Osteoblast (primary cell): Measurements from ENCODE around the gene ANKRD12. TPM values are rescaled to one million over a fixed set of nuclear protein-coding genes. Genes with fewer than 3 reads are reported as not detected.

Experiments
- DNase-seq: peaks from one replicate; pipeline ENCODE4 v3.0.0; 2011; ENCODE audit warnings: low spot score, mixed read lengths; ENCODE audit not compliant: insufficient read length; ENCODE audit errors: missing footprints
- H2AFZ ChIP-seq: 2 replicates; pipeline ENCODE4 v1.6.0; 2011; ENCODE audit warnings: mild to moderate bottlenecking, low read length
- H3K27ac ChIP-seq: 2 replicates; pipeline ENCODE4 v1.5.1; 2011; ENCODE audit warnings: mild to moderate bottlenecking, low read depth, low read length, moderate library complexity
- H3K27me3 ChIP-seq: 2 replicates; pipeline ENCODE4 v1.6.0; 2012; ENCODE audit warnings: mild to moderate bottlenecking, control low read depth, inconsistent platforms, low read length, moderate library complexity; ENCODE audit not compliant: insufficient read depth
- H3K36me3 ChIP-seq: 2 replicates; pipeline ENCODE4 v1.5.1; 2011; ENCODE audit warnings: mild to moderate bottlenecking, low read length, control low read depth, moderate library complexity; ENCODE audit not compliant: insufficient read depth
- H3K4me1 ChIP-seq: 2 replicates; pipeline ENCODE4 v1.5.1; 2011; ENCODE audit warnings: mild to moderate bottlenecking, low read length, control low read depth, moderate library complexity; ENCODE audit not compliant: insufficient read depth
- H3K4me2 ChIP-seq: 2 replicates; pipeline ENCODE4 v1.6.0; 2011; ENCODE audit warnings: mild to moderate bottlenecking, low read length; ENCODE audit not compliant: insufficient read depth
- H3K4me3 ChIP-seq: fragments of 200-600 bp; sonication (generic); 3 replicates; pipeline ENCODE4 v1.5.1; 2012; ENCODE audit warnings: mild to moderate bottlenecking, low read length, inconsistent platforms; ENCODE audit not compliant: insufficient read depth
- H3K79me2 ChIP-seq: 2 replicates; pipeline ENCODE4 v1.6.0; 2012; ENCODE audit warnings: mild to moderate bottlenecking, low read length, control low read depth, inconsistent platforms; ENCODE audit not compliant: insufficient read depth
- H3K9me3 ChIP-seq: 2 replicates; pipeline ENCODE4 v1.5.1; 2011; ENCODE audit warnings: low read depth, low read length, control low read depth
- H4K20me1 ChIP-seq: 2 replicates; pipeline ENCODE4 v1.6.0; 2012; ENCODE audit warnings: mild to moderate bottlenecking, low read length, control low read depth; ENCODE audit not compliant: insufficient read depth
- CTCF ChIP-seq: IDR thresholded peaks from 2 replicates; pipeline ENCODE4 v1.5.1; 2011; ENCODE audit warnings: mild to moderate bottlenecking, low read depth, low read length, moderate library complexity; ENCODE audit errors: extremely low read depth
- total RNA-seq: library from RNA; depleted of rRNA; stranded (reverse); fragments of >200 nt; gene quantifications from 2 replicates; pipeline ENCODE4 v1.2.3, GENCODE V29; 2012

Gene ANKRD12
- total RNA-seq, 1 donor, result 47.8 TPM

- peaks cover 46% of the 10 kb centered on the region for H3K36me3 ChIP-seq
- H3K27ac ChIP-seq, result no peak overlapping the region
- no peaks in the 10 kb centered on the region for H3K9me3 ChIP-seq
- H3K4me3 ChIP-seq, result no peak overlapping the region
- no peaks in the 10 kb centered on the region for H4K20me1 ChIP-seq
- TF ChIP-seq CTCF, result no peak
- H3K4me2 ChIP-seq, result no peak overlapping the region
- no peaks in the 10 kb centered on the region for H3K79me2 ChIP-seq
- H3K27me3 ChIP-seq, result no peaks in the 10 kb centered on the region
- H3K4me1 ChIP-seq, result no peaks in the 10 kb centered on the region
- DNase-seq, result no peak
- no peak overlapping the region for H2AFZ ChIP-seq
Measured at GRCh38 chr18:9215221-9215933, 78.8 kb downstream of the ANKRD12 start.

- no peaks in the 10 kb centered on the region for H3K27me3 ChIP-seq
- H3K4me2 ChIP-seq, result no peak overlapping the region
- no peaks in the 10 kb centered on the region for H3K9me3 ChIP-seq
- H2AFZ ChIP-seq, result no peak overlapping the region
- no peak for DNase-seq
- H3K4me3 ChIP-seq, result no peak overlapping the region
- H4K20me1 ChIP-seq, result no peaks in the 10 kb centered on the region
- H3K4me1 ChIP-seq, result no peaks in the 10 kb centered on the region
- H3K27ac ChIP-seq, result no peak overlapping the region
- no peak for TF ChIP-seq CTCF
- H3K79me2 ChIP-seq, result no peaks in the 10 kb centered on the region
- H3K36me3 ChIP-seq, result peaks cover 40% of the 10 kb centered on the region
Measured at GRCh38 chr18:9216459-9216858, 79.9 kb downstream of the ANKRD12 start.

- Histone ChIP-seq H3K4me3 (no peak overlapping the region), H3K27me3 (no peaks in the 10 kb centered on the region)
- DNase-seq, result no peak
Measured at GRCh38 chr18:9217743-9218451, 81.3 kb downstream of the ANKRD12 start.

More at GRCh38 chr18:9217743-9218451, 81.3 kb downstream of the ANKRD12 start:
- no peak for TF ChIP-seq CTCF
- no peaks in the 10 kb centered on the region for H3K9me3 ChIP-seq
- H3K79me2 ChIP-seq, result no peaks in the 10 kb centered on the region
- no peak overlapping the region for H3K27ac ChIP-seq
- no peak overlapping the region for H3K4me2 ChIP-seq
- H3K36me3 ChIP-seq, result peaks cover 45% of the 10 kb centered on the region
- H4K20me1 ChIP-seq, result no peaks in the 10 kb centered on the region
- H3K4me1 ChIP-seq, result no peaks in the 10 kb centered on the region
- no peak overlapping the region for H2AFZ ChIP-seq
